Upper lobe of right lung (tissue), 1 donor: Measurements from ENCODE around the gene ARHGDIA. TPM values are rescaled to one million over a fixed set of nuclear protein-coding genes. Genes with fewer than 3 reads are reported as not detected.

Source experiments
- ATAC-seq: fragments of 200-7000 bp; cut with Tn5 transposase; one replicate; pipeline ENCODE4 v1.9.1; 2020; ENCODE audit warnings: mild to moderate bottlenecking, moderate library complexity
- DNase-seq: peaks from one replicate; pipeline ENCODE4 v3.0.0-alpha.2; 2020
- H3K27ac ChIP-seq: fragments of 200-600 bp; one replicate; pipeline ENCODE4 v1.8.0; 2022
- H3K27me3 ChIP-seq: fragments of 200-600 bp; one replicate; pipeline ENCODE4 v1.8.0; 2022; ENCODE audit warnings: mild to moderate bottlenecking
- H3K36me3 ChIP-seq: fragments of 200-600 bp; one replicate; pipeline ENCODE4 v1.8.0; 2022
- H3K4me1 ChIP-seq: fragments of 200-600 bp; one replicate; pipeline ENCODE4 v1.8.0; 2022
- H3K4me3 ChIP-seq: fragments of 200-600 bp; one replicate; pipeline ENCODE4 v1.8.0; 2022; ENCODE audit warnings: mild to moderate bottlenecking
- H3K9me3 ChIP-seq: fragments of 200-600 bp; one replicate; pipeline ENCODE4 v1.8.0; 2022
- CTCF ChIP-seq: fragments of 200-600 bp; IDR thresholded peaks from one replicate; pipeline ENCODE4 v1.8.0; 2022; ENCODE audit warnings: antibody characterized with exemption
- intact Hi-C: fragments of 100-400 bp; cut with DNase I; formaldehyde crosslinking; loops from one replicate; pipeline ENCODE4 v1.11.0; 2022
- total RNA-seq: library from RNA; stranded (reverse); fragmentation: NEBNext Ultra II Directional; extraction: Animal tissue kit (Norgen Biotek cat#: 25700); gene quantifications from one replicate; pipeline ENCODE4 v1.2.1, GENCODE V29; 2021
- donor health status: DM: no; HTN: yes; CAD: no; lungs with severe emphysema.

The ARHGDIA gene
- total RNA-seq, 1 donor from 2014 or later, result 386 TPM

- no peak for ATAC-seq
- Histone ChIP-seq H3K27ac (peak overlapping the region; percentile 92), H3K36me3 (no peaks in the 10 kb centered on the region), H3K4me1 (peaks cover 22% of the 10 kb centered on the region), H3K4me3 (peak overlapping the region; percentile 78), H3K9me3 (no peaks in the 10 kb centered on the region), H3K27me3 (no peaks in the 10 kb centered on the region)
- no peak for DNase-seq
- intact Hi-C loops, result no loop called here
- TF ChIP-seq CTCF, result no peak
Measured at GRCh38 chr17:81833921-81834830, 37.0 kb downstream of the ARHGDIA start.

GRCh38 chr17:81833160-81833920 is 37.8 kb downstream of the ARHGDIA start, which contains the start of gene MCRIP1:
TSS of gene MCRIP1 (minus strand) at chr17:81833291. CDS start at chr17:81824506, 8,785 bp downstream.
- DNase-seq (peak; percentile 99), ATAC-seq (peak; percentile 88)
- intact Hi-C loops, result no loop called here
- Histone ChIP-seq H3K4me3 (peak within 1 kb of the TSS; percentile 92), H3K27ac (peak within 1 kb of the TSS; percentile 92), H3K4me1 (peaks cover 22% of the 10 kb centered on the region), H3K27me3 (no peaks in the 10 kb centered on the region), H3K36me3 (no peaks in the 10 kb centered on the region), H3K9me3 (no peaks in the 10 kb centered on the region)
- TF ChIP-seq CTCF, result no peak

- no peaks in the 10 kb centered on the region for H3K36me3 ChIP-seq
- peak; percentile 81 for DNase-seq
- H3K4me1 ChIP-seq, result peaks cover 22% of the 10 kb centered on the region
- no peaks in the 10 kb centered on the region for H3K9me3 ChIP-seq
- TF ChIP-seq CTCF, result no peak
- H3K4me3 ChIP-seq, result peak overlapping the region; percentile 92
- intact Hi-C loops, result no loop called here
- H3K27ac ChIP-seq, result peak overlapping the region; percentile 87
- ATAC-seq, result peak; percentile 38
- no peaks in the 10 kb centered on the region for H3K27me3 ChIP-seq
Measured at GRCh38 chr17:81832608-81833159, 38.5 kb downstream of the ARHGDIA start.

- Histone ChIP-seq H3K36me3 (no peaks in the 10 kb centered on the region), H3K9me3 (no peaks in the 10 kb centered on the region), H3K27ac (peak overlapping the region; percentile 87), H3K4me1 (peaks cover 22% of the 10 kb centered on the region), H3K27me3 (no peaks in the 10 kb centered on the region), H3K4me3 (peak overlapping the region; percentile 92)
- no peak for TF ChIP-seq CTCF
- DNase-seq (peak; percentile 78), ATAC-seq (peak; percentile 54)
- intact Hi-C loops, result no loop called here
Measured at GRCh38 chr17:81831957-81832607, 39.1 kb downstream of the ARHGDIA start.

GRCh38 chr17:81831563-81831956 is 39.6 kb downstream of the ARHGDIA start:
- Histone ChIP-seq H3K4me3 (no peak overlapping the region), H3K27ac (peak overlapping the region; percentile 87), H3K36me3 (no peaks in the 10 kb centered on the region), H3K4me1 (peaks cover 22% of the 10 kb centered on the region), H3K27me3 (no peaks in the 10 kb centered on the region), H3K9me3 (no peaks in the 10 kb centered on the region)
- DNase-seq, result no peak
- ATAC-seq, result no peak
- TF ChIP-seq CTCF, result no peak
- intact Hi-C loops, result no loop called here
